HG03045 (cell line): ENCODE measurements around the gene INPP5A.

Source experiments
- ATAC-seq: cut with Tn5 transposase; IDR thresholded peaks from one replicate; pipeline ENCODE4 v1.9.1; 2021; ENCODE audit warnings: mild to moderate bottlenecking, moderate library complexity; ENCODE audit not compliant: unreplicated experiment

INPP5A gene

DNA sequence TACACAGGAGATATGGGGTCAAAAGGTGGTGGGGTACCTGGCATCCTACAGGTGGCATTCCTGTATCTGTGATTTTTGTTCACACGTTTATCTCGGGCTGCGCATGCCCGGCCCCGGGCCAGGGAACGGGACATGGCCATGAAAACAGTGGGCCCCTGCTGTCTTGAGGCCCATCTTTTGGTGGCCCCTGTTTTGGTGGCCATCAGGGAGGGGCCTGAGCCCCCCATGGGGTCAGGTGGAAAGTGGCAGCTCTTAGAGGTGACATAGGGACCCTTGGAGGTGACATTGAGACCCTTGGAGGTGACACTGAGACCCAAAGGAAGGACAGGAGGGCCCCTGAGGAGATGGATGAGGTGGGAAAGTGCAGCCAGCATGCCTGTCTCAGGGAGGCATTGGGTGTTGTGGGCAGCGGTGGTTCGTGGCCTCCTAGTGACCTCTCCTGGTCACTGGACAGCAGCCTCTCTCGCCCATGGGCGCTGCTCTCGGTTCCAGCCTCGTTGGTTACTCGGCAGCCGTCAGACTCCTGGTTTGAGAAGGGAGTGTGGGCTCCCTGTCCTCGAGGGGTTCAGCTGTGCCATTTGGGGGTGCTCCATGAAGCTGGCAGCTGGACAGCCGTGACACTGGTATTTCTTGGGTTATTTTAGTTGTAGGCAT is 39.9 kb downstream of the INPP5A start:
- no peak for ATAC-seq

DNA sequence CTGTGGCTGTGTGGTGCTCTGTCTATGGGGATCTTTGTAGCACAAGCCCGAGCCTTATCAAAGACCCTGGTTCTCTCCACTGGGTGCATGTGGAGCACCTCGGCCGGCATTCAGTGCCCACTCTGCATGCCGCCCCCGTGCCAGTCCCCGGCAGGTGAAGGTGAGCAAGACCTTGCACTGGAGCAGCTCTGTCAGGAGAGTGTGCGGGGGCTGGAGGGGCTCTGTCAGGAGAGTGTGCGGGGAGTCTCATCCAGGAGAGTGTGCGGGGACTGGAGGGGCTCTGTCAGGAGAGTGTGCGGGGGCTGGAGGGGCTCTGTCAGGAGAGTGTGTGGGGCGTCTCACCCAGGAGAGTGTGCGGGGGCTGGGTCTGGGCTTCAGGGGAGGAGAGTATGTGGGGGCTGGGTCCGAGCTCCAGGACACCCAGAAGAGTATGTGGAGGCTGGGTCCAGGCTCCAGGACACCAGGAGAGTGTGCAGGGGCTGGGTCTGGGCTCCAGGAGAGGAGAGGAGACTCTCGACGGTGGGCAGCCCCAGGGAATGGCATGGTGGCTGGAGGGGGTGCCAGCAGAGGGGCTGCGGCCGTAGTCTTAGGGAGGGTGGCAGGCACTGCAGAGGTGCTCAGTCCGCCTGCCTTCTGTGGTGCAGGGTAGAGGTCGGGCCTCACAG is 40.8 kb downstream of the INPP5A start:
- ATAC-seq, result no peak

DNA sequence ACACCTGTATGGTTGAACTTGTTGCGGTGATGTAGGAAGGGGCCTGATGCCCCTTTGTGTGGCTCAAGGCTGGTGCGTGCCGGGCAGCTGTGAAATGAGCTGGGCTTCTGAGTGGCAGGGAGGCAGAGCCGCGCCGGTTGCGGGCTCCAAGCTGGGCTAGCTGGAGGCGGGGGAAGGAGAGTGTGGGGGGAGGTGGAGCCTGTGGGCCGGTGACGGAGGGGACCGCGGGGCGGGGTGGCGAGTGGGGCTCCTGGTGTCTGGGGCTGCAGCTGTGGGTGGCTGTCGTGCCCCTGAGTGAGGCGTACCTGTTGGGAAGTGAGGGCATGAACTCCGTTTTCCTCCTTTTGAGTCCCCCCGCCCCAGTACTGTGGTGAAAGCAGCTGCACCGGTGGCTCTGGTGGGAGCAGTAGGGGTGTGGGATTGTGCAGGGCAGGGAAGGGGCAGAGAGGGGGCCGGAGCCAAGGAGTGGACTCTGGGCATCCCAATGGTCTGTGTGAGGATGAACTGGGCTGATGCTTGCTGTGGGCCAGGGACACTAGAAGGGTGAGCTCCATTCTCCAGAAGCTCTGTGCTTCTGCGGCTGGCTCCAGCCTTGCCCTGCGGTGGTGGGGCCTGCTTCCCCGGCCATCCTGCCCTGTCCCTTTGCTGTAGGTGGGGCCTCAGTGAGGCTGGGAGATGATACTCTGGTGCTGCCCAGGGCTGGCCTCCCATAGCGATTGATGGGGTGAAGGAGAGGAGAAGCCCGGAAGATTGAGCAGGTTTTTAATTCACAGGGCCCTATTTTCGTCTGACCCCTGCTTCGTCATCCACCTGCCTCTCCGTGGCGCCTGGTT is 41.7 kb downstream of the INPP5A start:
- ATAC-seq, result no peak

DNA sequence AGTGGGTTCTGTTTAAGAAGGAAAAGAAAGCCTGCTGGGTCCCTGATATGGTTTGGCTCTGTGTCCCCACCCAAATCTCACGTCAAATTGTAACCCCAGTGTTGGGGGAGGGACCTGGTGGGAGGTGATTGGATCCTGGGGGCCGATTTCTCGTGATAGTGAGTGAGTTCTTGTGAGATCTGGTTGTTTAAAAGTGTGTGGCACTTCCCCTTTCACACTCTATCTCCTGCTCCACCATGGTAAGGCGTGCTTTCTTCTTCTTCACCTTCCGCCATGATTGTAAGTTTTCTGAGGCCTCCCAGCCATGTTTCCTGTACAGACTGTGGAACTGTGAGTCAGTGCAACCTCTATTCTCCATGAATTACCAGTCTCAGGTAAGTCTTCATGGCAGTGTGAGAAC is 42.6 kb downstream of the INPP5A start:
- ATAC-seq, result no peak

DNA sequence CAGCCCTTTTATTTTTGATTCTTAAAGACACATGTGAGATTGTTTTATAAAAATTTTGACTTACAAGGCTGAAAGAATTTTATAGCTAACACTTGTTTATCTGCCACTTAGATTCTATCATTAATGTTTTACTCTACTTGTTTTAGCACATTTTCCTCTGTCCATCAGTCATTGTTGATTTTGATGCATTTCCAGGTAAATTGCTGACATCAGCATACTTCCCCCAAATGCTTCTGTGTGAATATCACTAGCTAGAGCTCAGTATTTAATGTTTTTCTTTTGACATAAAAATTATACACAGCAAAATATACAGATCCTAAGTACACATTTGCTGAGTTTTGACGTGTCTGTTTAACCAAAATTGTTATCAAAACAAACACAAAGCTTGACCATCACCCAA is 43.0 kb downstream of the INPP5A start:
- ATAC-seq, result no peak

DNA sequence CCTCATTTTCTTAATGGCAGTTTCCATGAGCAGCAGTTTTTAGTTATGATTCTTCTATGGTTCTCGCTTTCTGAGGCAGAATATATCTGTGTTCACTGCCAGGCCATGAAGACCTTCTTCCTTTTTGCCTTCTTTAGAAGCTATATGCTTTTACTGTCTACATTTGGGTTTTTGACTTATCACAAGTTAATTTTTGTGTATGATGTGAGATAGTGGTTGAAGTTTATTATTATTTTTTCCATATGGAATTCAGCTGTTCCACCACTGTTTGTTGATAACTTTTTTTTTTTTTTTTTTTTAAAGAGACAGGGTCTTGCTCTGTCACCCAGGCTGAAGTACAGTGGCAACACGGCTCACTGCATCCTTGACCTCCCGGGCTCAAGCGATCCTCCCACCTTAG is 44.5 kb downstream of the INPP5A start:
- ATAC-seq, result no peak

DNA sequence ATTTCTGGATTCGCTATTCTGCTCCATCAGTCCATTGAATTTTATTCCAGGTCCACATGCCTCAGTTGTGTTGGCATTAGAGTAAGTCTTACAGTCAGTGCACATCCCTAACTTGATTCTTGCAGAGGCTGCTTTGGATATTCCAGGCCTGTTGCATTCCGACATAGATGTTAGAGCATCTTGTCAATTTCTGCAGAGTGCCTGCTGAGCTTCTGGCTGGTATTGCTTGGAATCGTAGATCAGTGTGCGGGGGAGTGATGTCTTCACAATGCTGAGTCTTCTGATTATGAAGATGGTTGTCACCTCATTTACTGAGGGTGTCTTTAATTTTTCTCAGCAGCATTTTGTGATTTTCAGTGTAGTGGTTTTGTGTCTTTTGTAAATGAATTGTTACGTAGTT is 45.2 kb downstream of the INPP5A start:
- ATAC-seq, result no peak

DNA sequence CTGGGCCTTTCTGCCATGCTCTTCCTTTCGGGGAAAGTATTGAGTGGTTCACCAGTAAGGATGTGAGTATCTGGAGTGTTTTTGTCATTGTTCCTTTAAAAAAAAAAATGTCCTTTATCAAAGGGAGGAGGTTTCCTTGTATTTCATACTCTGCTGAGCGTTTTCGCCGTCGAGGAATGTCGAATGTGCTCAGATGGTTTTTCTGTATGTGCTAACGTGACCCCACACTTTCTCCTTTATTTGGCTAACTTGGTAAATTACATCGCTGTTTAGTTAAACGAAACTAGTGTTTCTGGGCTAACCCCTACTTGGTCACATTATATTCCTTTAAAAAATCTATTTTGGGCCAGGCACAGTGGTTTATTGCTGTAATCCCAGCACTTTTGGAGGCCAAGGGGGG is 45.9 kb downstream of the INPP5A start:
- ATAC-seq, result no peak

DNA sequence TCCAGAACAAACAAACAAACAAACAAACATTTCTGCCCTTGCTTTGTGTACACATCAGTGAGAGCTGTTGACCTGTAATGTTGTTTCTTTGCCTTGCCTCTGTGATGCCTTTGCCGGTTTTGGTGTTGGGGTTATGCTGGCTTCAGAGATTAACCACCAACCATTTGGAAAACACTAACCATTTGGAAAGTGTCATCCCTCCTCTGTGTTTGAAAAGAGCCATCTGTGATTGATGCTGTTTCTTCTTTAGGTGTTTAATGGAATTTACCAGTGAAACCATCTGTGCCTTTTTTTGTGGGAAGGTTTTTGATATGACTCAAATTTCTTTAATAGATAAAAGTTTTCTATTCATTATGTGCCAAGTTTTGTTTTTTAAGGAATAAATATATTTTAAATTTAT is 46.5 kb downstream of the INPP5A start:
- no peak for ATAC-seq

DNA sequence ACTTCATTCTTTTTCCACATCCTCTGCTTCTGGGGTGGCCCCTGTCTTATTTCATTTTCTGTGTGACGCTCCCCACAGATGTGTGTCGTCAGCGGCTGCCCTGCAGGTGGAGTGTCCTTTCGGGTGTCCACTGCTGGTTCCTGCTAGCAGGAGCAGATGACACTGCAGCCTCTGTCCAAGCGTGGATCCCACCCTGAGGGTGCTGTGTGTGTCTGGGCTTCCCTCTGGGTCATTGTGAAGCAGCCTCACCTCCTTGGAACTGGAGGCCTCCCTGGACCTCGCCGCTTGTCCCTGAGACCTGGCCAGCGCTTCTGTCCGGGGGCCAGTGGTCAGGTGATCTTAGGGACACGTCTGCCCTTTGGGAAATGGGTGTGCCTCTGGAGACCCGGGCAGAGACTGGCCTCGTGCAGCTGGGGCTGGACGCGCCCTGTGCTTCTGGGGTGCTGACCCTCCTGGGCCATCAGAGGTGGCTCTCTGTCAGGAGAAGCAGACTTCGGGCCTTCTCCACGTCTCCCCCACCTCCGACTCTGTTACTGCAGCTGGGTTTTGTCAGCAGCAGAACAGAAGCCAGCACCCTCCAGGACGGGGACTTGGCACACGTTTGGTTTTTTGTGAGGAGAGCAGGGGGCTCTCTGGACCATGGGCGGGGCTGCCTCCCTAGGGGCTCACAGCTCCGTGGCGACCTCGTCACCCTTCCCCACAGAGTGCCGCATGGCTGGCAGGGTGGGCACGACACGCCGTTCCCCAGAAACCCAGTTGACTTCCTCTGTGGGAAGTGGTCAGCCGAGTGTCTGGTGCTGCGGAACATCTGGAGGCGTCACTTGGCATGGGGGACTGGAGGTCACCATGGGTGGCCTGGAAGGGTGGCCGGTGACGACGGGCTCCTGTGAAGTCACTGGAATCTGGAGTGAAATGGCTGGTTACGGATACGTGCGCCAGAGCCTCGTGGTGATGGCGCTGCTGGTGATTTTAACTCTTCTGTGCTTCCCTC is 48.4 kb downstream of the INPP5A start:
- ATAC-seq, result no peak

DNA sequence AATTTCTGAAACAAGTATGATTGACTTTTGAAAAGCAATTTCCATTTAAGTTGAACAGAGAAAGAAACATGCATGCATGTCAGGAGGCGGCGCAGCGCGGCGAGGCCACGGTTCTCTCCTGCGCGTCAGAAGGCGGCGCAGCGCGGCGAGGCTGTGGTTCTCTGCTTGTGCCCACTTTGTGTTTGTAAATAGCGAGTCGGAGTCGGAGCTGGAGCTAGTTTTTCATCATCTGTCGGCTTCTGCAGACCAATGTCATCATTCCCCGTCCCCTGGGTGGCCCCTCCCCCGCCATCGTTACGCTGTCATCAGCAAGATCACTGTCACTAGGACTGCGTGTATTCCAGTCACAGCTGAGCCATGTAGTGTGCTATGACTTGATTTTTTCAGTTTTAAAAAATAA is 49.2 kb downstream of the INPP5A start:
- ATAC-seq, result no peak

DNA sequence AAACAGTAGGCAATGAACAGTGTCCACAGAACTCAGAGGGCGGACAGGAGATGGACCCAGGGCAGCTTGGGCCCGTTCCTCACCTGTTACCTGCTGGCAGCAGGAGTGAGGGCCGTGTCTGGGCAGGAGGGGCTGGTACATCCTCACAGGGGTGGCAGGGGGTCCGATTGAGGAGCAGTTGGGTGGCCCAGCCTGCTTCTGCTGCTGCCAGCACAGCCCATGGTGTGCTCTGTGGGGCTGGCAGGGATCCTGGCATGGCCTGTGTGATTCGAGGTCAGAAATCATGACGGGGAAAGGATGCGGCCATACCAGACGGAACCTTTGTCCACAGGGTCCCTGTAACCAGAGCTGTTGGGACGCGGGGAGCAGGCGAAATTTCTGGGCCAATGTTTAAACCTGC is 49.6 kb downstream of the INPP5A start:
- ATAC-seq, result no peak

DNA sequence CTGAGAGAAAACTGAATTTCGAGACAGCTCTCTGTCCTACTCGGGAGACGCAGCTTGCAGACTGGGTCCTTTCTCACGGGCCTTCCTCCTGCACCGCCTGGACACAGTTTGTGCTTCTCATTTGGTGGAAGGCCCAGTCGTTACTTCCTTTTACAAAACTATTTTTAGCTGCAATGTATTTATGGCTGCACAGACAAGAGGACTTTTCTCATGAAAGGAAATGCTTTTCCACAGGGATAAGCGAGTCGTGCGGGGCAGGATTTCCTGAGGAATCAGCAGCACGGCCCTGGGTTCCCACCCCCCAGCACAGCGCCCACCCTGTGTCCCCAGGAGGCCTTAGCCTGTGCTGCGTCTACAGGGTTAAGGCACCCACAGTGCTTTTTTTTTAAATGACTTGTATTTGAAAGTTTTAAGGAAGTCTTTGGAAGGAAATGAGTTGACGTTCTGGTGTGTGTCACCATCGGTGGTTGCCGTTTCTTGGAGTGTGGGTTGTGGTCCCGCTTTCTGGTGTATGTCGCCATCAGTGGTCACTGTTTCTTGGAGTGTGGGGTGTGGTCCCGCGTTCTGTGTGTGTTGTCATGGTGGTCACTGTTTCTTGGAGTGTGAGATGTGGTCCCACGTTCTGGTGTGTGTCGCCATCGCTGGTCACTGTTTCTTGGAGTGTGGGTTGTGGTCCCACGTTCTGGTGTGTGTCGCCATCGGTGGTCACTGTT is 50.9 kb downstream of the INPP5A start:
- no peak for ATAC-seq

DNA sequence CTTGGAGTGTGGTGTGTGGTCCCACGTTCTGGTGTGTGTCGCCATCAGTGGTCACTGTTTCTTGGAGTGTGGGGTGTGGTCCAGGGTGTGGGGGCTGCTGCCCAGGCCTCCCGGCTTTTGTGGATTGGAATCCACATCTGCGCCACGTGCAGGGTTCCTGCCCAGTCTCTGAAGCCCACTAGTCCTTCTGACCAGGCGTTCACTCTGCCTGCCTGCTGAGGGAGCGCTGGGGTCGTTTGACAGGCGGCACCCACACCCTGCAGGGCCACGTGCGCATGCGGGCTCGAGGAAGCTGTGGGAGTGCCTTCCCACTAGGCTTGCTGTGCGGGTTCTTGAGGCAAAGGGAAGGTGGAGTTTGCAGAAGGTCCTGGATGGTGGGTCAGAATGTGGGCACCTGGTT is 51.4 kb downstream of the INPP5A start:
- ATAC-seq, result no peak

DNA sequence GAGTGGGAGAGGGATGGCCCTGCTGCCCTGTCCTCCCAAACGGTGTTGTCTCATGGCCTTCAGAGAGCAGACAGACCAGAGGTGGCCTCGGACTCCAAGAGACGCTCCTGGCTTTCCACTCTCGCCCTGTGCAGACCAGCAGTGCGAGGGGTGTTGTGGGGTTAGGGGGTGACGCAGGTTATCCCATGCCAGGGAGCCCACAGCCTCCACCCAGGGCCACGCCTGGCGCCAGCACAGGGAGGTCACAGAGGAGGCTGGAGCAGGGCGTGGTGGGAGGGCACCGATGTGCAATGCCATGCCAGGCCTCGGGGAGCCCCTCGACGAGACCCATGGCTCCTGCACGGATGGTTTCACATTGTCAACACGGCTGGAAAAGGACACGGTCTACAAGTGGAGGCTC is 52.1 kb downstream of the INPP5A start:
- no peak for ATAC-seq

DNA sequence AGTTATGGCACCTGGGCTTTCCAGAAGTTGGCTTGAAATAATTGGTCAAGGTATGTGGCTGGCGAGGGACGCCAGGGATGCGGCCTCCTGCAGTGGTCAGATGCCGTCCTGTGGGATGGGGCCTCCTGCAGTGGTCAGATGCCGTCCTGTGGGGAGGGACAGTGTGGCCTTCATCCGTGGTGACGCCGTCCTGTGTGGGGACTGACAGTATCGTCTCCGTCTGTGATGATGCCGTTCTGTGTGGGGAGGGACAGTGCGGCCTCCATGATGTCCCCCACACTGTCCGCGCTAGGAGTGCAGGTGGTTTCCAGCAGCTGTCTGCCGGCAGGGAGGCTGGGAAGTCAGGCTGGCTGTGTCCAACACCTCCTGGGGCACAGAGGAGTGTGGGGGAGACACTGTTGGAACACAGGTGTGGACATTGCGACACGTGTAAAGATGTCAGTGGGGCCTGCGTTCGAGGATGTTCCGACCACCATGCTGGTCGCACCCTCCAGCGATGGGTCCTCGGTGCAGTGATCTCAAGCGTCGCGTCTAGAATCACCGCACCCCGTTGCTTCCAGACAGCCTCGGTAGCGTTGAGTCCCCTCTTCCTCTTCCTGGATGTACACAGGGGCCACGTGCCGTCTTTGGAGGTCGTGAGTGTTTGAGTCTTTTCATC is 52.6 kb downstream of the INPP5A start:
- ATAC-seq, result no peak

DNA sequence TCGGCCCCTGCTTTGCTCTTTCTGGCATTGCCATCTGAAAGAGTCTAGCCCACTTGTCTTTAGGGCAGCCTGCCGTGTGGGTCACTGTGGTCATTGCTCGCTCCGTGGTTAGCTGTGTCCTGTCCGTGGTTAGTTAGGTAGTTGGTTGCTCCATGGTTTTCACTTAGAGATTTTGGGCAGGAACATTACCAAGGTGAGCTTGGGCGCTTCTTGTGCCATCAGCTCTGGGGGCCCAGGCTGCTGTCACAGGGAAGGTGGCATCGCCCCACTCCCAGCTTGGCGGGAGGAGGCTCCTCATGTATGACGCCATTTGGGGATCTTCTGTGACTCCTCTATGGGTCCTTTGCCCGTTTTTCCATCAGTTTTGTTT is 53.1 kb downstream of the INPP5A start:
- no peak for ATAC-seq

DNA sequence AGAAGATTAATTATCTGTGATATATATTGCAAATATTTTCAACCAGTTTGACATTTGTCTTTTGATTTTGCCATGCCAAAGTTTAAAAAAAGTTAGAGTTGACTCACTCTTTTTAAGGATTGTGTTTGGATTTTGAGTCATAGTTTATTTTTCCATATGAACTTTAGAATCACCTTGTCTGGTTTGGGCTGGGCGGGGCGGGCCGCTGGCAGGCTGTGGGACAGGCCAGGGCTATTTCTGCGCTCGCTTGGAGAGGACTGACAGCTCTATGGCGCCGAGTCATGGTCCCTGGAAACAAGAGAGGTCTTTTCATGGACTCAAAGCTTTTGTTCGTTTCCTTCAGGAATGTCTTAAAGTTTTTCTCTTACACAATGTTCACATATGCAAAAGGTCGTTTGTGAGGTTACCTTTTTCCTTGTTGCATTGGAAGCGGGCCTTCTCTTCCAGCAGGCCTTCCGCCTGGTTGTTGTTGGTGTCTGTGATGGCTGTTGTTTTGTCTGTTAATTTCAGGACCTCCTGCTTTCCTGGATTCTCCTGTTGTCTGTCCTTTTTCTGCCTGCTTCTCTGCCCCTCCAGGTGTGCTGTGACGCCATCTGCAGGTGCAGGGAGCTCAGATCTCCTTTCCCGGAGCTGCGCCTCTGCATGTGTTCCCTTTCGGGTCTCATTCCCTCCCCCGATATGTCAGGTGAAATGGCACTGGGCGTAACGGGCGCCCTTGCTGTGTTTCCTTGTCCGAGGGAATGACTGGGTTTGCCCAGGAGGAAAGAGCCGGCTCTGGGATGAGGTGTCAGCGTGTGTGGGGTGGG is 53.8 kb downstream of the INPP5A start:
- no peak for ATAC-seq

DNA sequence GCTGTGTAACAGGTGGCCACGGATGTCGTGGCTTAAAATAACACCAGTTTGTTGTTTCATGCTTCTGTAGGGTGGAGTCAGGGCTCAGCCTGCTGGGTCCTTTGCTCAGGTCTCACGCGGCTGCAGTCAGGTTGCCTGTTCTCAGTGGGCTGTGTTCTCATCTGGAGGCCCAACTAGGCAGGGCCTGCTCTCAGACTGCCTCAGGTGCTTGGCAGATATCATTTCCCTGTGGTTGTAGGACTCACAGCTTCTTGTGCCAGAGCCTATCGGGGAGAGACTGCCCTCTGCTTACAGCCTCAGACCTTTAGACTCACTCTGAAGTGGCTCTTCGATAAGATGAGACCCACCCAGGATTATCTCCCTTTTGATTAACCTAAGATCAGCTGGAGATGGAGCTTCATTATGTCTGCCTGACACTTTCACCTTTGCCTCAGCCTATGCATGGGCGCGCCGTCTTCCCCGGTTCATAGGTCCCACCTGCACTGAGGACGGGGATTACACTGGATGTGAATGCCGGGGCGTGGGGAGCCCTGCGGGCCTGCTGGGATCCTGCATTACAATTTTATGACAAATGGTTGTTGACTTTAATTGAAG is 55.3 kb downstream of the INPP5A start:
- ATAC-seq, result no peak
